OCI-M2 (cell line): ENCODE measurements around the gene HTRA1.

Experiments
- DNase-seq: peaks from one replicate; lab custom pipeline; 2025; ENCODE audit not compliant: unreplicated experiment; lab: John Stamatoyannopoulos, UW

The HTRA1 gene

DNA sequence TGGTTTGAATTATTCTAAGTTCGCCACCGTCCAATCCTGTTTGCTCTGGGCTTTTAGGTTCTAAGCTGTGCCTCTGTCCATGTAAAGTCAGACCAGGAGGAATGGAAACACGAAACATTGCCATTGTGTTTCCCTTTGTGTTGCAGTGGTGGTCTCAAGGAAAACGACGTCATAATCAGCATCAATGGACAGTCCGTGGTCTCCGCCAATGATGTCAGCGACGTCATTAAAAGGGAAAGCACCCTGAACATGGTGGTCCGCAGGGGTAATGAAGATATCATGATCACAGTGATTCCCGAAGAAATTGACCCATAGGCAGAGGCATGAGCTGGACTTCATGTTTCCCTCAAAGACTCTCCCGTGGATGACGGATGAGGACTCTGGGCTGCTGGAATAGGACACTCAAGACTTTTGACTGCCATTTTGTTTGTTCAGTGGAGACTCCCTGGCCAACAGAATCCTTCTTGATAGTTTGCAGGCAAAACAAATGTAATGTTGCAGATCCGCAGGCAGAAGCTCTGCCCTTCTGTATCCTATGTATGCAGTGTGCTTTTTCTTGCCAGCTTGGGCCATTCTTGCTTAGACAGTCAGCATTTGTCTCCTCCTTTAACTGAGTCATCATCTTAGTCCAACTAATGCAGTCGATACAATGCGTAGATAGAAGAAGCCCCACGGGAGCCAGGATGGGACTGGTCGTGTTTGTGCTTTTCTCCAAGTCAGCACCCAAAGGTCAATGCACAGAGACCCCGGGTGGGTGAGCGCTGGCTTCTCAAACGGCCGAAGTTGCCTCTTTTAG is 52.9 kb downstream of the HTRA1 start:
- no peak for DNase-seq

DNA sequence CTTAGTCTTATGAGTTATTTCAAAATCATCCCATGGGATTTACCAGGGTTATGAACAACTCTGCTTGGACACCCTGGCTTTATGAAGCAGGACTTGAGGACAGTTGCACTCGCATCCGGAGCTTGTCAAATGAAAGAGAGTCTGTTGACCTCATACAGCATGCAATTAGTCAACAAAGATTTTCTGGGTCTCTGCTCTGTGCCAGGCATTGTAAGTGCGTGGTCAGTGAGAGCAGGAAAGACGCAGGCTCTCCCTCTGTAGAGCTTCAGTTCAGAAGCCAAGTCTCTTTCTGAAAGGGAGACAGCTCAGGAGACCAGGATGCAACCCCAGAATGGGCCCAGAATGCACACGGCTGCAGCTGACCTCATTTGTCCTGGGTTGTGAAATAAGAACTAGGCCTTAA is 53.7 kb downstream of the HTRA1 start:
- no peak for DNase-seq

DNA sequence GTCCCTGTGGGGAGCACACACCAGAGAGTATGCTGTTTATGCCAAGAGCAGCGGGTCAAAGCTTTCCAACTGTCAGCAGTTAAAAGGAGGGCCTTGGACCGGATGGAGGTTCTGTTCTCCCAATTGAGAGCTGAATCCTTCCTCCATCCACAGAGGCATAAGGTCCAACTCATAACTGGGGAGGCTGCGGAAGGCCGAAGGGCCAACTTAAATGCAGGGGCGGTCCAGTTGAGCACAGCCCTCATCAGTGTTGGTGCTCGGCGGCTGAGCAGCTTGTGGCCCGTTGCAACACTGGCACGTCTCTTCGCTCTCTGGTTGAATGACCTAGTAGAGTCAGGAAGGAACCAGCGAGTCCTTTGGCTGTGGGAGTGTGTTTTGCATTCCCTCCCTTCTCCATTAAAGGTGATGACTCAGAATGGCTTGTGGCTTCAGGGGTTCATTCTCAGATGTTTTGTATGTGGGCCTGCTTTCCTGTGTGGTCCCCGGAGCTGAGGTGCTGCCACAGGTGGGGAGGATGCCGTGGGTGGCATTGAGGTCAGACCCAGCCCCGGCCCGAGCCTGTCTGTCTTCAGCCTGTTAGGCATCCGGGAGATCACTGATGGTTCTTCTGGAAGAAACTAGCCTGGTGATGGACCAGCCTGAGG is 54.4 kb downstream of the HTRA1 start:
- no peak for DNase-seq

DNA sequence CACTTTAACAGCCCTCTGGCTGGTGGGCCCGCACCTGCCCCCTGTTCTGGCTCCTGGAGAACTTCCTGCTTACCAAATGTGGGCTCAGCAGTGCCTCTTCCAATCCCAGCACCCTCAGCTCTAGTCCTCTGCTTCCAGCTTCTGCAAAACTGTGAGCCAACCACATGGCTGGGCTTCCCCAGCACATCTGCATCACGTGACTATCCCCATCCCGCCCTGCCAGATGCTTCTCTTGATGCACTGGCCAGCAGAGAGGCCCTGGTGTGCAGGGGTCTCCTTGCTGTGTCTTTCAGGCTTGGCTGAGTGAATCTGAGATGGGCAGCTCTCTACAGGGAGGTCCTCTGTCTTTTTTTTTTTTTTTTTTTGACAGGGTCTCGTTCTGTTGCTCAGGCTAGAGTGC is 55.4 kb downstream of the HTRA1 start:
- no peak for DNase-seq

DNA sequence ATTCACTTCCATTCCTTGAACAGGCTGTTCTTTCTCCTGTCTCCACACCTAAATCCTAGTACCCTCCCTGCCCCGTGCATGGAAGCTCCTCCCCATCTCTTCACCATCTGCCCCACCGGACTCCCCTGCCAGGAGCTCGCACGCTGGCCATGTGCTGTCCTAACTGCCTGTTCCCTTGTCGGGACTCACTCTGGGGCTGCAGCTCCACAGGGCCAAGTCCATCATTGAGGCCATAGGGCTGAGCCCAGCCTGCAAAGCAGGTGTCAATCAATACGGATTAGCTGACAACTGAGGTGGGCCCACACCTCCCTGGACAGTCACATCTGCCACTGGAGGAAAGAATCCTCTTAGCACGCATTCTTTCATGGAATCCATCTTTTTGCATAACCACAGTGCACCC is 57.8 kb downstream of the HTRA1 start:
- DNase-seq = no peak

DNA sequence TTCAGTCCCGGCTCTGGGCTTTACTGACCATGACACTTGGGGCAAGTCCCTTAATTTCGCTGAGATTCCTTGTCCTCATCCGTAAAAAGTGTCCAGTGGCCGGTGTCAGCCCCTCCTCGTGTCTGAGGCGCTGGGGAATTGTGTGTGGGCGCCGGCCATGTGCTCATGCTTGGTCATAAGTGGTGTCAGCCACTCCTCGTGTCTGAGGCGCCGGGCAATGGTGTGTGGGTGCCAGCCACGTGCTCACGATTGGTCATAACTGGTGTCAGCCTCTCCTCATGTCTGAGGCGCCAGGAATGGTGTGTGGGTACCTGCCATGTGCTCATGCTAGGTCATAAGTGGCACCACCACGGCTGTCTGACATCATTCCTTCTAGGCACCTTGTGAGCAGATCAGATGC is 58.5 kb downstream of the HTRA1 start:
- DNase-seq = no peak

DNA sequence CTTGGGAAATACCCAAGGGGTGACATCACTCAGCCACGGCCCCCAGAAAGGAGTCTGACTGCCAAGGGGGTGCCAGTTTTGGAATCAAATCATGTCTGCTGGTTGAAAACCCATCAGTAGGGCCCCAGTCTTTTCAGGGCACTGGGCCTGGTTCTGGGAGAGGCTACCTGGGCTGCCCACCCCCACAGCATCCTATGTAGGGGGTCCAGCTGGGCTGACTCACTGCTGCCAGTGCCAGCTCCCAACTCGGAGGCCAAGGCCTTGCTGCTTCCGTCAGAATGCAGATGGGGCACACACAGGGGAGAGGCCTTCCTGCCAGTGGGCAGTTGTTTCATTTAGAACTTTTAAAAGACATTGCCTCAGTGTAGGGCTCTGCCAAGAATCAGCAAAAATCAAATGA is 59.7 kb downstream of the HTRA1 start:
- DNase-seq = no peak

DNA sequence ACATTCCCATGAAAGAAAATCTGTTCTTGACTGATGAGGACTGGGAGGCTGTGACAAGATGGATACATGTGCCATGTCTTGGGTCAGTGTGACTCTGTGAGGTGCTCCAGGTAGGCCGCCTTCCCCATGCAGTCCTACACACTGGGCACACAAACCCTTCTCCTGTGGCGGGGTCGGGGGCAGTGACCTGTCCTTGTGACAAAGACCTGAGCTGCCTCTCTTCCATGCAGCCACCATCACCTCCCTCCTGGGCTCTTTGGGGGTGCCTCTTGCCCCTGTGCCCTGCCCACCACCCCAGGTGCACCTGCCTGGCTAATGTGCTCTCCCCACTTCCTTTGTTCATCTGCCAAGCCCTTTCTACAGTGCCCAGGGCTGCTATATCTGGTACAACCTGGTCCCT is 63.5 kb downstream of the HTRA1 start:
- no peak for DNase-seq

DNA sequence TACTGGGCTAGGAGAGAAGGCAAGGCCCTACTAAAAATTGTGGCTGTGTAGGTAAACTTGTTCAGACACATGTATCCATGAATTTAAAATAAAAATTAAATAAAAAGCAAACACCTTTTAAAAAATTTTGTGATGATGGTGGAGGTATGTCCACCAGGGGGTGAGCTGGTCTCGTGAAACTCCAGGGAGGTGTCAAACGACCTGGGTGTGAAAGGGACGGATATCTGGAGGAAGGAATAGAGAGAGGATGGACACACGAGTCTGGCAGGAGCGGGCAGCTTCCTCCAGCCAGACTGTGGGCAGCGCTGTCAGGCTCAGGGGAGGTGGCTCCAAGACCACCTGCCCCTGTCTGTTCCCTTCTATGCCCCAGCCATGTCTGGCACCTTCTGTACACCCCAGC is 64.4 kb downstream of the HTRA1 start:
- no peak for DNase-seq

DNA sequence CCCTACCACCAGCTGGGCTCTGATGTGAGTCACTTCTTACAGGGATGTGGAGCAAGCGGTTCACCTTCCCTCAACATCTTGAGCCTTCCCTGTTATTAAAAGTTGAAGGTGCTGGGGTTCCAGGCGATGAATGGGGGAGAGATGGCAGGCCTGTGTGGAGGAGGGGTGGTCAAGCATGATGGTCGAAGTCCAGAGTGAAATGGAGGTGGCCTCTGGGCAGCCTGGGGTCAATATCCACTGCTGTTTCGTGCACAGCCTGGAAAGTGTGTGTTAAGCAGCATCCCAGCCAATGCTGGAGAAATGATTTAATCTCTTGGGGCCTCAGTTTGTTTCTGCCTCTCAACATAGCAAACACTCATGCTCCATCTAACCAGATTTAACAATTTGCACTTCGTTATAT is 65.5 kb downstream of the HTRA1 start:
- DNase-seq = no peak

DNA sequence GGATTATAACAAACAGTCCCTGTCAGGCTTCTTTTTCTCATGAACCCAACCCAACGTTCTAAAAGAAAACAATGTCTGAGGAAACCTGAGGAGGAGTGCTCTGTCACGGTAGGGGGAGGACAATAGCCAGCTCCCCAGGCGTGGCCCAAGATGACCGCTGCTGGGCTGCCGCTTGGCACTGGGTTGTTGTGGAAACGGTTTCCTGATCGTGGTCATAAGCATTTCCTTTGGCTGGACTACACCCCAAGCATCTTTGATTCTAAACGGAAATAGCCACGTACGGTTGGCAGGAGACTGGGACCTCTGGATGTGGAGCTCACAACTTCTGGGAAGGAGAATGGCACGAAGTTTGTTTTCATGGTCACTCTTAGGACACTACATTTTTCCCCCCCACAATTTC is 68.8 kb downstream of the HTRA1 start:
- no peak for DNase-seq

- no peak for DNase-seq
Observed at GRCh38 chr10:122531261-122531660, 69.9 kb downstream of the HTRA1 start.

GRCh38 chr10:122531939-122532338 is 70.6 kb downstream of the HTRA1 start:
- DNase-seq = no peak

DNA sequence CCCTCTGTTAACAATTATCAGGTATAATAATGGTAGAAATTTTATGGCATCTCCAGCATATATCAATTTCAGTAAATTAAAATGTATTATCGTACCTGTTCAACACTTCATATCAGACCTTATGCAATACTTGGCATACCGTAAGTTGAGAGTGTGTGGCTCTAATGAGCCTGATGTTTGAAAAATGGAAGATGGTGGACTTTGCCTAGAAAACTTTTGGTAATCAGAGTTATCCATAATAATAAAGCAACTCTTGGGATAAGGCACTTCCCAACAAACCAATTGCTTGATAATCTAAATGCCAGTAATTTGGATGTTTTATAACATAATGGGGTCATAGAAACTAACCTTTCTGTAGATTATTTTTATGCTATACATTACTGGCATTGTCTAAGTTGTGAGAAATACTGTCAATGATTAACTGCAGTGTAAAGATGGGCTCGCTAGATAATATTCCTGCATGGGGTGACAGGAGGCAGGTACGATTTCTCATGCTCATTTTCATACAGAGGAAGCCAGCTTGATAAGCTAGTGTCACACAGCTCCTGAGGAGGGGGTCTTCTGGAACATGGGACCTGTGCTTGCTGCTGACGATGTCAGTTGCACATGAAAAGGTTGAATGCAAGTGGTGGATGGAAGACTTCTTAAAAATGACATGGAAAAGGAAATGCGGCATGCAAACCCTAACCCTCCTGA is 71.4 kb downstream of the HTRA1 start:
- DNase-seq = no peak

DNA sequence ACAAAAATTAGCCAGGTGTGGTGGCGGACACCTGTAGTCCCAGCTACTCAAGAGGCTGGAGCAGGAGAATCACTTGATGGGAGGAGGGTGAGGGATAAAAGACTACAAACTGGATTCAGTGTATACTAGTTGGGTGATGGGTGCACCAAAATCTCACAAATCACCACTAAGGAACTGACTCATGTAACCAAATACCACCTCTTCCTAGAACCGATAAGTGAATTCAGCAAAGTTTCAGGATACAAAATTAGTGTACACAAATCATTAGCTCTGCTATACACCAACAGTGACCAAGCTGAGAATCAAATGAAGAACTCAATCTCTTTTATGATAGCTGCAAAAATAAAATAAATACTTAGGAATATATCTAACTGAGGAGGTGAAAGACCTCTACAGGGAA is 76.2 kb downstream of the HTRA1 start:
- no peak for DNase-seq

GRCh38 chr10:122541541-122542002 is 80.2 kb downstream of the HTRA1 start:
- no peak for DNase-seq

- no peak for DNase-seq
Observed at GRCh38 chr10:122543676-122544445, 82.5 kb downstream of the HTRA1 start.

DNA sequence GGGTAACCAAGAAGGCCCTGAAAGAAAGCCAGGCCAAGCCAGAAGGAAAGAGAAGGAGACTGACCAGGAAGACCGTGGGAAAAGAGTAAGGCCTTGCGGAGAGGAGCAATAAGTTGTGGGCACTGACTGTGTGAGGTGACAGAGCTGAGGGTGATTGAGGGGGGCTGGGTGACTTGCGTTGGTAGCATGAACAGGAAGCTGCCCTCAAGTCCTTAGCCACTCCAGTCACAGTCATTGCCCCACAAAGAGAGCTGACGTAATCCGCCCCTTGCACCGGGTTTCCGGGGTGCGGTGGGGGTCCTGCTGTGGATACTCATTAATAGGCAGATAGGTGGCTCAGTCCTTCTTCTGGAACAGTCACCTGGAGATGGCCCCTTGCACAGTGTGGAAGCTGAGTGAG is 83.1 kb downstream of the HTRA1 start:
- DNase-seq = no peak

DNA sequence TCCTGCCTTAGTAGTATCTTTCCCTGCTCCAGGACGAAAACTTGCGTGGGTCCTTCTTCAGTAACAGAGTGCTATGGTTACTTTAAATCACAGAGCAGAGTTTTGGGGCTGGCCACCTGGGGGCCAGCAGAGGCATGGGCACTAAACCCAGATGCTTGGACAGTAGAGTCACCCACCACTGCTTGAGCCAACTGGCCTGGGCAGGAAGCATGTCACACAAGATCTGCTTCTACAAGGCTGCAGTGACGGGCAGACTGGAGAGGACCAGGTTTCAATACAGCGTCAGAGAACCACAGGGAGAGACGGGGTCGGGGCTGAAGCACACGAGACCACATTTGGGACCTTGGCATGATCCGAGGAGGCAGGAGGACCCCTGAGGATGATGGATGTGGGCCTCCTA is 84.9 kb downstream of the HTRA1 start:
- DNase-seq = no peak

DNA sequence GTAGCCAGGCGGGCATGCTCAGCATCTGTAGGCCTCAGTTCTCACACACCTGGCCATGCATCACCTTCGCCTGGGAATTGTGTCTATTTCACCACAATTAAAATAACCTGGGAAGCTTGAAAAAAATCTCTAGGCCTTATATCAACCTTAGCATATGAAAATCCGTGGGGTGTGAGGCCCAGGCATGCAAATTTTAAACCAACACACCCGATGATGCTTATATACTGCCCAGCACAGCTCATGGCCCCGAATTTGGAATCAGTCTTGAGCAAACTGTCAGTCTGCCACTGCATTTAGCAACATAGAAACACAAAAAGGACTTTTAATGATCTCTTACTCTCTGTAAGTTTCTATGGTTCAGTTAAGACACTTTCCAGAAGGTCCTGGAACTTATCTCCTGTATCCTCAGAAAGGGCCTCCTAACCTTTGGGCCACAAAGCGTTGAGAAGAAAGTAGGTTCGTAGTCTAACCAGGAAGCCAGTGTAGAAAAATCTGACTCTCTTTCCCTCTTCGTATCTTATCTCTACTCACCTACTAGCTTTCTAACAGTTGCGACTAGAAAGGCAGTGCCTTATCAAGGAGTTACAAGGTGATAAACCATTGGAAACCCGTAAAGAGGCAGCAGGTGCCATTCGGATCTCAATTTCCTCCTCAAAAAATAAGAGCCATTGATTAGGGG is 87.2 kb downstream of the HTRA1 start:
- DNase-seq = no peak

DNA sequence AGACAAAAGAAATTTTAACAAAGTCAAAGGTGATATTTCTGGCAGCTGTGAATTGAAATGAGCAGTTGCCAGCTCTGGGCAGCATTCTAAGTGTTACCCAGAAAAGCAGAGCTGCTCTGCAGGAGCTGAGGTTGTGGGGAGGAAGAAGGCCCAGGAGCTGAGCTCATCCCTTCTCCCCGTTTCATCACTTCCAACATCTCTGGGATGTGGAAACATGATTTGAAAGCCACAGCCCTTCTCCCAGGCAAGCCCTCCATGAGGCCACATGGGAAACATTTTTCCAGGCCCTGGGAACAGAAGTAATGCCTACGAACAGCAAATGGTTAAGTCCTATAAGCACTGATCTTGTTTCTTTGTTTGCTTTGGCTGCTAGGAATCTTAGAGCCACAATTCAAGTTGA is 88.3 kb downstream of the HTRA1 start:
- no peak for DNase-seq
